ENCODE data around the gene SP8.

- TF ChIP-seq CTCF (IDR thresholded peaks at IDR 0.05), result peak; percentile 54; the same call in 1 of the 2 replicates
- TF ChIP-seq POLR2AphosphoS5 (IDR thresholded peaks at IDR 0.05; ENCODE audit: low read depth, low read length), result no peak
- TF ChIP-seq REST (IDR thresholded peaks at IDR 0.05; ENCODE audit: insufficient read depth in 1 of 2, low read depth in 2 of 2, low read length in 1 of 2), result no peak
- TF ChIP-seq SIN3A (IDR thresholded peaks at IDR 0.05; ENCODE audit: borderline replicate concordance, insufficient read depth, low read depth, low read length), result no peak
Measured at GRCh38 chr7:20834656-20835055, 48.0 kb upstream of the SP8 start.
